Measurements from ENCODE around the gene MCOLN2.

The MCOLN2 gene

GRCh38 chr1:84877592-84877991 is 119.3 kb downstream of the MCOLN2 start:
- no peak for TF ChIP-seq CTCF (IDR thresholded peaks at IDR 0.05; ENCODE audit: low read depth, low read length)
- DNase-seq (ENCODE audit: extremely low read depth, low read depth), result no peak

GRCh38 chr1:84876353-84876752 is 120.6 kb downstream of the MCOLN2 start:
- no peak for DNase-seq (ENCODE audit: extremely low read depth, low read depth)
- TF ChIP-seq CTCF (IDR thresholded peaks at IDR 0.05; ENCODE audit: low read depth, low read length), result no peak

Data from AG09319 (cell line).